ENCODE data around the gene UBXN11.

- TF ChIP-seq CTCF (IDR thresholded peaks at IDR 0.05) (no peak), SMC3 (IDR thresholded peaks at IDR 0.05; ENCODE audit: low read depth, low read length) (no peak), FOXJ3 (CRISPR knock-in tag; IDR thresholded peaks at IDR 0.05) (no peak), REST (IDR thresholded peaks at IDR 0.05; ENCODE audit: low read depth, low read length) (no peak), SIN3A (IDR thresholded peaks at IDR 0.05; ENCODE audit: borderline replicate concordance, low read depth, low read length) (no peak), POLR2AphosphoS5 (IDR thresholded peaks at IDR 0.05; ENCODE audit: low read depth, low read length) (no peak), NFIC (IDR thresholded peaks at IDR 0.05; ENCODE audit: borderline replicate concordance) (no peak), EP300 (IDR thresholded peaks at IDR 0.05; ENCODE audit: borderline replicate concordance in 1 of 2, low read depth in 1 of 2, low read length in 1 of 2) (no peak), GATA2 (CRISPR knock-in tag; IDR thresholded peaks at IDR 0.05) (no peak), TAF1 (IDR thresholded peaks at IDR 0.05; ENCODE audit: borderline replicate concordance, low read depth, low read length) (no peak), CHD2 (IDR thresholded peaks at IDR 0.05; ENCODE audit: low read length, partially characterized antibody) (no peak), EZH2phosphoT487 (IDR thresholded peaks at IDR 0.05; ENCODE audit: borderline replicate concordance, low read depth) (no peak)
Observed at GRCh38 chr1:26352338-26352679, 45.9 kb upstream of the UBXN11 start.
